Retinal pigment epithelial cell (primary cell): ENCODE measurements around the gene PSMG4.

Source experiments
- DNase-seq: peaks from one replicate; pipeline ENCODE4 v3.0.0-alpha.2; 2010; ENCODE audit warnings: low read depth
- H3K4me3 ChIP-seq: 2 replicates; pipeline ENCODE4 v1.5.1; 2011; ENCODE audit warnings: mild to moderate bottlenecking, low read length, control low read depth, moderate library complexity
- TF ChIP-seq, protein P1 (sequence below): conservative IDR thresholded peaks from 2 replicates; pipeline ENCODE4 v1.5.1; 2011; ENCODE audit warnings: low read depth, low read length, control low read depth, inconsistent platforms

PSMG4 gene

DNA sequence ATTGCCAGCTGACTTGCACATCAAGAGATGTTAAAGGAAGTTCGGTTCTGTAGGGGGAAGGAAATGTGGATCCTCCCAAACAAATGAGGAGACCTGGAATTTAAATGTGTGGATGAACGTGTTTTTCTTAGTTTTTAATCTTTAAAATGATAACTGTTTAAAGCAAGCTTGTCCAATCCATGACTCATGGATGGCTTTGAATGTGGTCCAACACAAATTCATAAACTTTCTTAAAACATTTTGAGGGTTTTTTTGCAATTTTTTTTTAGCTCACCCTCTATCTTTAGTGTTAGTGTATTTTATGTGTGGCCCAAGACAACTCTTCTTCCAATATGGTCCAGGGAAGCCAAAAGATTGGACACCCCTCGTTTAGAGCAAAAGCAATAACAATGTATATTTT, 43.8 kb upstream of the PSMG4 start:
- TF ChIP-seq, protein P1, sequence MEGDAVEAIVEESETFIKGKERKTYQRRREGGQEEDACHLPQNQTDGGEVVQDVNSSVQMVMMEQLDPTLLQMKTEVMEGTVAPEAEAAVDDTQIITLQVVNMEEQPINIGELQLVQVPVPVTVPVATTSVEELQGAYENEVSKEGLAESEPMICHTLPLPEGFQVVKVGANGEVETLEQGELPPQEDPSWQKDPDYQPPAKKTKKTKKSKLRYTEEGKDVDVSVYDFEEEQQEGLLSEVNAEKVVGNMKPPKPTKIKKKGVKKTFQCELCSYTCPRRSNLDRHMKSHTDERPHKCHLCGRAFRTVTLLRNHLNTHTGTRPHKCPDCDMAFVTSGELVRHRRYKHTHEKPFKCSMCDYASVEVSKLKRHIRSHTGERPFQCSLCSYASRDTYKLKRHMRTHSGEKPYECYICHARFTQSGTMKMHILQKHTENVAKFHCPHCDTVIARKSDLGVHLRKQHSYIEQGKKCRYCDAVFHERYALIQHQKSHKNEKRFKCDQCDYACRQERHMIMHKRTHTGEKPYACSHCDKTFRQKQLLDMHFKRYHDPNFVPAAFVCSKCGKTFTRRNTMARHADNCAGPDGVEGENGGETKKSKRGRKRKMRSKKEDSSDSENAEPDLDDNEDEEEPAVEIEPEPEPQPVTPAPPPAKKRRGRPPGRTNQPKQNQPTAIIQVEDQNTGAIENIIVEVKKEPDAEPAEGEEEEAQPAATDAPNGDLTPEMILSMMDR = no peak
- no peak overlapping the region for H3K4me3 ChIP-seq
- DNase-seq = no peak

DNA sequence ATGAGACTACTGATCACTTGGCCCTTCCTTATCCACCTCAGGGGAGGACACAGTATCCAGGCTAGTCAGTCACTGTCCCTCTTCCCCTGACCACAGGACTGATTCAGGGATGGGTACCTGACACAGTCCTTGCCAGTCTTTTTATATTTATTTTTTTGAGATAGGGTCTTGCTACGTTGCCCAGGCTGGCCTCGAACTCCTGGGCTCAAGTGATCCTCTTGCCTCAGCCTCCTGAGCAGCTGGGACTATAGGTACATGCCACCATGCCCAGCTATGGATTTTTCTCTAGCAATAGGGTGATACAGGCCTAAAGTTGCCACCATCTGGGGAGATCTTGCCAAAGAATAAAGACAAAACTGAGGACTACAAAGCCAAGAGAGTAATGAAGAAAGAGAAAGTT, 41.5 kb upstream of the PSMG4 start:
- DNase-seq = no peak
- TF ChIP-seq, protein P1 = no peak
- H3K4me3 ChIP-seq = no peak overlapping the region

DNA sequence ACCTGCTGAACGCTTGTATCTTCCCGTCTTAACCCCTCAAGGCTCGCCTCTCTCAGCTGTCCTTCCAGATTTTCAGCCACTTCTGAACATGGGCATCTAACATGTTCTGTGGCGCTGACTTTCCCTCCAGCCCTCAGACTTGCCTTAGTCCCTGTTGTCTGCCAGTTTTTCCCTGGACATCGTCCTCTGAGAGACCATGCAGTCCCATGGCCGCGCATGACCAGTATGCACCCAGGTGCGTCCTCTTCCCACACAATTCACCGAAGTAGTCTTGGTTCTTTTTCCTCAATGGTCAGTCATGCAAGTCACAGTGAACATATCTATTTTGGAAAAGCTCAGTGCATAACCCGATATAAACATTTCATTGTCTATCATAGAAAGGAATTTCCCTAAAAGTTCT, 40.5 kb upstream of the PSMG4 start:
- DNase-seq = no peak
- TF ChIP-seq, protein P1 = no peak
- no peak overlapping the region for H3K4me3 ChIP-seq

DNA sequence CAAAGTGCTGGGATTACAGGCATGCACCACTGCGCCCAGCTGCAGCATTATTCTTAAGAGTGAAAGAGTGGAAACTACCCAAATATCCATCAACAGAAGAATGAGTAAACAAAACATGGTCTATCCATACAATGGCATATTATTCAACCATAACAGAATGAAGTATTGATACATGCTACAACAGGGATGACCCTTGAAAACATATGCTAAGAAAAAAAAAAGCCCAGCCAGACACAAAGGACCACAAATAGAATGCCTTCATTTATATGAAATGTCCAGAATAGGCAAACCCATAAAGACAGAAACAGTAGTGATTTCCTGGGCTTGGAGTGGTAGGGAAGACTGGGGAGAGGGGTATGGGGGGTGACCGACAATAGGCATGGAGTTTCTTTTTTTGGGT, 38.4 kb upstream of the PSMG4 start:
- no peak for DNase-seq
- TF ChIP-seq, protein P1 = no peak
- no peak overlapping the region for H3K4me3 ChIP-seq

DNA sequence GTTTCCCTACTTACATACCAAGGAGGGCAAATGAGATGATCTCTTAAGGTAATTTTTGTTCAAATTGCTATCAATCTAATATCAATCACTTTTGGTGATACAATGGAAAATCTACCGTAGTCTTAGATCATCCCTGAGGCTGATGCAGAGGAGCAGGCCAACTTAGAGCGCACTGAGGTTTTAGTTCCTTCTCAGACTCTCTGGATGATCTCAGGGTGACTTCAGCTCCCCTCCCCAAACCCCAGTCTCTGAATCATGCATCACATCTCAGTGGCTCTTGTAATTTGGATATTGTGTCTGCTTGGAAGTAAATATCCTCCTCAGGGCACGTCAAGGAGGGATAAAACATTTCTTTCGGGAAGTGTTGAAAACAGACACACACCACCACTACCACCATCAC, 37.2 kb upstream of the PSMG4 start:
- H3K4me3 ChIP-seq = no peak overlapping the region
- DNase-seq = no peak
- TF ChIP-seq, protein P1 = no peak

DNA sequence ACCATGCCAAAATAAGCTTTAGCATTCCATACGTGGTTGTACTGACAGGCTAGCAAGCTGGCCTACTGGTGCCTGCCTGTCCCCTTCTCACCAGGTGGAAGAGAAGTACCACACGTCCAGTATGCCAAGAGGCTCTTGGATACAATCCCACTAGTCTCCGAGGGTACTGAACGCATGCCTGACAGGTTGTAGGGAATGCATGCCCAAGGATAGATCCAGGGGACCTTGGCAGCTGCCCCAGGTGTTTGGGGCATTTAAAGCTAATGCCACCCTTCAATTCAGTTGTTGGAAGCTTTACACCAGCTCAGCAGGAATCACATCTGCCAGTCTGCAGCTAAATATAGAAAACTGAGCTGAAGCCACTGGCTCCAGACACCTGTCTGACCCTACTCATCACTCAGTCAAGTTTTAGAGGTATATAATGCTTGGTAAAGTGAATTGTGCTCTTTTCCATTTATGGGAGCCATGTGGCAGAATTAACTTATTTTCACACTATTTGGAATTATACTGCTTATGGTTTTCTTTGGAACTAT, 36.2 kb upstream of the PSMG4 start:
- no peak for DNase-seq
- no peak overlapping the region for H3K4me3 ChIP-seq
- TF ChIP-seq, protein P1 = no peak

DNA sequence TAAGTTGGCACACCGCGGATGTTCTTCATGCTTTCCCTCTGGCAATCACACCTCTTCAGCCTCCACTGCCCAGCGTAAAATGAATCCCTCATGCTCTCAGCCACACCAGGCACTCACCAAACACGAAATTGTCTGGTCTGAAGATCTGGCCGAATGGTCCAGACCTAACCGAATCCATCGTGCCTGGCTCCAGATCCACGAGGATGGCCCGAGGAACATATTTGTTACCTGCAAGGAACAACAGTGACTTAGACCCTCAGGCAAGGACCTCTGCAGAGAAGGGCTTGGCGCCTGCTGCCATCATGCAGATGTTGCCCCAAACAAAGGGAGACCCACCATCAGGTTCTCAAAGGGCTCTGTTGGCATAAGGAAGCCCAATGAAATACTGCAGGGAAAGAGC, 32.7 kb upstream of the PSMG4 start:
- peak overlapping the region; percentile 57 for H3K4me3 ChIP-seq
- TF ChIP-seq, protein P1 = no peak
- DNase-seq = no peak
